OCI-LY1 (cell line): ENCODE data around the gene KLRF2.

Experiments
- EZH2 ChIP-seq: fragments of 200-600 bp; sonication (generic), shearing (Covaris generic); IDR thresholded peaks from 2 replicates; pipeline ENCODE4 v1.8.0; 2017; ENCODE audit warnings: borderline replicate concordance, mixed run types, mild to moderate bottlenecking, antibody characterized with exemption, low read length, moderate library complexity, mixed read lengths
- TF ChIP-seq, protein P1 (sequence below): fragments of 200-600 bp; sonication (generic), shearing (Covaris generic); IDR thresholded peaks from 2 replicates; pipeline ENCODE4 v1.5.1; 2017; ENCODE audit warnings: mild to moderate bottlenecking, antibody characterized with exemption, low read length, moderate library complexity, mixed read lengths

DNA sequence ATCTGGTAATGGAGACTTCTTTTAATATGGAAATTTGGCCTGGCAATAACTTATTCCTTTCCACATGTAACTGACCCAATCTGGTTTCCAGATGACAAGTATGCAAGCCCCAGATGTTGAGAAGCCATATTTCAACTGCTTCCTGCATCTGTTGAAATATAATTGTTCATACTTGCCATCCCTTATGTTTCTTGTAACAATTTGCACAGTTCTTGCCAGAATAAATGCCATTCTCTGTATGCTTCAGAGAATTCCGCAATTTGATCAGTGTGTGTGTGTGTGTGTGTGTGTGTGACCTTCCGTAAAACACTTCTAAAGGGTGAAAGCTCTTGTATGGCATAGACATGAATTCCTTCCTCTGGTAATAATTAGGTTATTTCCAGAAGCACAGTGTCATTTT lies 52.7 kb downstream of the KLRF2 start:
- TF ChIP-seq, protein P1, sequence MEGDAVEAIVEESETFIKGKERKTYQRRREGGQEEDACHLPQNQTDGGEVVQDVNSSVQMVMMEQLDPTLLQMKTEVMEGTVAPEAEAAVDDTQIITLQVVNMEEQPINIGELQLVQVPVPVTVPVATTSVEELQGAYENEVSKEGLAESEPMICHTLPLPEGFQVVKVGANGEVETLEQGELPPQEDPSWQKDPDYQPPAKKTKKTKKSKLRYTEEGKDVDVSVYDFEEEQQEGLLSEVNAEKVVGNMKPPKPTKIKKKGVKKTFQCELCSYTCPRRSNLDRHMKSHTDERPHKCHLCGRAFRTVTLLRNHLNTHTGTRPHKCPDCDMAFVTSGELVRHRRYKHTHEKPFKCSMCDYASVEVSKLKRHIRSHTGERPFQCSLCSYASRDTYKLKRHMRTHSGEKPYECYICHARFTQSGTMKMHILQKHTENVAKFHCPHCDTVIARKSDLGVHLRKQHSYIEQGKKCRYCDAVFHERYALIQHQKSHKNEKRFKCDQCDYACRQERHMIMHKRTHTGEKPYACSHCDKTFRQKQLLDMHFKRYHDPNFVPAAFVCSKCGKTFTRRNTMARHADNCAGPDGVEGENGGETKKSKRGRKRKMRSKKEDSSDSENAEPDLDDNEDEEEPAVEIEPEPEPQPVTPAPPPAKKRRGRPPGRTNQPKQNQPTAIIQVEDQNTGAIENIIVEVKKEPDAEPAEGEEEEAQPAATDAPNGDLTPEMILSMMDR = no peak
- no peak for TF ChIP-seq EZH2
